ENCODE results near the gene F5.

GRCh38 chr1:169510060-169510459, 76.2 kb downstream of the F5 start:
- TF ChIP-seq ZNF274 (IDR thresholded peaks at IDR 0.05; ENCODE audit: low read depth, low read length) (no peak), CTCF (IDR thresholded peaks at IDR 0.05 in 2 of 3, conservative IDR thresholded peaks at IDR 0.05 in 1 of 3; ENCODE audit: borderline replicate concordance in 1 of 3, insufficient read depth in 1 of 3, low read depth in 2 of 3, low read length in 2 of 3) (no peak), YY1 (IDR thresholded peaks at IDR 0.05; ENCODE audit: extremely low read depth, insufficient replicate concordance, low read depth, low read length) (no peak), POLR2A (IDR thresholded peaks at IDR 0.05; ENCODE audit: borderline replicate concordance, extremely low read depth, insufficient read depth, insufficient read length) (no peak), EZH2phosphoT487 (IDR thresholded peaks at IDR 0.05; ENCODE audit: borderline replicate concordance) (no peak), REST (IDR thresholded peaks at IDR 0.05; ENCODE audit: low read depth) (no peak), RAD21 (IDR thresholded peaks at IDR 0.05; ENCODE audit: low read depth) (no peak), ZFX (IDR thresholded peaks at IDR 0.05) (no peak), TCF7L2 (IDR thresholded peaks at IDR 0.05; ENCODE audit: borderline replicate concordance, extremely low read depth, insufficient read depth, insufficient read length) (no peak), POLR2AphosphoS5 (IDR thresholded peaks at IDR 0.05; ENCODE audit: low read depth, low read length) (no peak), EZH2 (IDR thresholded peaks at IDR 0.05) (no peak)
